Measurements from ENCODE around the gene SMG6. TPM values are rescaled to one million over a fixed set of nuclear protein-coding genes. Genes with fewer than 3 reads are reported as not detected.

The SMG6 gene
- total and polyA plus RNA-seq, 8 donors, result 8.4 to 19.8 (median 12.1) TPM

DNA sequence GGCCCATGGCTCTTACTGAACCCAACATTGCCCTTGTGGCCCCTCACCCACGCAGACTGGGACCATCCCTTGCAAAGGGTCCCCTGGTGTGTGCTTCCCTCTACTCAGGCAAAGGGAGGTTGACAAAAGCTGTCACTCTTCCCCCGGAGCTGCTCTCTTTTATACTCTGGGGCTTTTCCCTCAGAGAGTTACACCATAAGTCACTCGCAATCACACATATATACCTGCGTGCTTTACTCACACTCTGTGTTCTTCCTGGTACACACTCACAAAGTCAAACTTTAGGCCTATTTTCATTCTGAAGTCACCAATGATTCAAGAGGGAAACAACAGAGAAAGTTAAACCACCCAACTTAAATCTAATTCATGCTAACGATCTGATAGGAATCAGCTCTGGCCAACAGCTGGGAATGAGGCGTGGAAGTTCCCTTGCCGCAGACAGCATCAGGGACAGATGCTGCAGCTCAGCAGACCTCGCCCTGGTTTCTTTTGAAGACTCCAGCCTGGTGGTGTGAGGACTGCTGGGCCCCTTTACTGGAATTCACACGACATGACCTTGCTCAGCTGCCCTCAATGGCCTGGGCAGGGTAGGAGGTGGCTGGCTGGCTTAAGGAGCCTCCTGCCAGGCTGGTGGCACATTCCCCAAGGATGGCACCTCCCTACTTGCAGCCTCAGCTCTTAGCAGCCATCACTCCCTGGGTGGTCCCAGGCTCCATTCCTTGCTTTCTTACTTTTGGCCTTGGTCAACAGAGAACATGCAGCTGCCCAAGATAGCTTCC, 221.4 kb downstream of the SMG6 start:
- TF ChIP-seq, protein P1, sequence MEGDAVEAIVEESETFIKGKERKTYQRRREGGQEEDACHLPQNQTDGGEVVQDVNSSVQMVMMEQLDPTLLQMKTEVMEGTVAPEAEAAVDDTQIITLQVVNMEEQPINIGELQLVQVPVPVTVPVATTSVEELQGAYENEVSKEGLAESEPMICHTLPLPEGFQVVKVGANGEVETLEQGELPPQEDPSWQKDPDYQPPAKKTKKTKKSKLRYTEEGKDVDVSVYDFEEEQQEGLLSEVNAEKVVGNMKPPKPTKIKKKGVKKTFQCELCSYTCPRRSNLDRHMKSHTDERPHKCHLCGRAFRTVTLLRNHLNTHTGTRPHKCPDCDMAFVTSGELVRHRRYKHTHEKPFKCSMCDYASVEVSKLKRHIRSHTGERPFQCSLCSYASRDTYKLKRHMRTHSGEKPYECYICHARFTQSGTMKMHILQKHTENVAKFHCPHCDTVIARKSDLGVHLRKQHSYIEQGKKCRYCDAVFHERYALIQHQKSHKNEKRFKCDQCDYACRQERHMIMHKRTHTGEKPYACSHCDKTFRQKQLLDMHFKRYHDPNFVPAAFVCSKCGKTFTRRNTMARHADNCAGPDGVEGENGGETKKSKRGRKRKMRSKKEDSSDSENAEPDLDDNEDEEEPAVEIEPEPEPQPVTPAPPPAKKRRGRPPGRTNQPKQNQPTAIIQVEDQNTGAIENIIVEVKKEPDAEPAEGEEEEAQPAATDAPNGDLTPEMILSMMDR (IDR thresholded peaks at IDR 0.05), result no peak
- Histone ChIP-seq H3K27me3 (no peaks in the 10 kb centered on the region), H3K4me1 (peaks cover 0 to 11% (median 3%) of the 10 kb centered on the region in 3 donors), H3K4me3 (no peak overlapping the region), H3K27ac (peak overlapping the region in 2 of 4 donors; percentile 8 to 69), H3K36me3 (peaks cover 0 to 13% (median 0%) of the 10 kb centered on the region in 3 donors), H3K9me3 (no peaks in the 10 kb centered on the region)
- intact Hi-C loops (cut with DNase I), result no loop called here
- WGBS, 2 donors, result 79 to 82% methylated on average over 9 of the region's 9 CpGs
- FAIRE-seq, result no peak
- no peak for DNase-seq
- ATAC-seq, result no peak

DNA sequence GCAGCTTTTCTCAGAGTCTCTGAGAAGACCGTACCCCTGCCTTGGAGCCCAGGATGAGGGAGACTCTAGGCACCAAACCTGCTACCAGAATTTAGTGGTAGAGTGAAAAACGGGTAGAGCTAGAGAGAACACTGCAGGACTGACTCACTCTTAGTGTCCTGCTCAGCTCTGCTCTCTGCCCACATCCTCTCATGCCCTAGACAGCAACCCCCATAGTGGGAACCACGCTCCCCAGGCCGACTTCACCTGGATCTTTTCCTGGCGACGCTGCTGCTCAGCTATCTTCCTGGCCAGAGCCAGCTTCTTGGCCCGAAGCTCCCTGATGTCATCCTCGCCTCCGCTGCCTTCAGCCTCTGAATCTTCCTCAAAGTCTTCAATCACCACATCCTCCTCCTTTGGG, 222.0 kb downstream of the SMG6 start:
- DNase-seq, result no peak
- TF ChIP-seq, protein P1 (IDR thresholded peaks at IDR 0.05), result no peak
- no peak for ATAC-seq
- no peaks in the 10 kb centered on the region for H3K9me3 ChIP-seq
- intact Hi-C loops (cut with DNase I), result no loop called here
- 90 to 92% methylated on average over 9 of the region's 9 CpGs for WGBS, 2 donors
- H3K4me1 ChIP-seq, result peaks cover 0 to 9% (median 3%) of the 10 kb centered on the region in 3 donors
- H3K4me3 ChIP-seq, result no peak overlapping the region
- no peaks in the 10 kb centered on the region for H3K27me3 ChIP-seq
- peaks cover 0 to 13% (median 0%) of the 10 kb centered on the region in 3 donors for H3K36me3 ChIP-seq
- no peak for FAIRE-seq
- H3K27ac ChIP-seq, result no peak overlapping the region

- Histone ChIP-seq H3K36me3 (peaks cover 0 to 13% (median 2%) of the 10 kb centered on the region in 3 donors), H3K4me3 (no peak overlapping the region), H3K9me3 (no peaks in the 10 kb centered on the region), H3K27me3 (no peaks in the 10 kb centered on the region), H3K4me1 (no peaks in the 10 kb centered on the region), H3K27ac (no peak overlapping the region)
- TF ChIP-seq, protein P1 (IDR thresholded peaks at IDR 0.05), result no peak
- DNase-seq, result no peak
- no peak for ATAC-seq
- intact Hi-C loops (cut with DNase I), result no loop called here
- 88 to 94% methylated on average over 8 of the region's 8 CpGs for WGBS, 2 donors
- FAIRE-seq, result no peak
Measured at GRCh38 chr17:2077040-2077439, 226.5 kb downstream of the SMG6 start.

DNA sequence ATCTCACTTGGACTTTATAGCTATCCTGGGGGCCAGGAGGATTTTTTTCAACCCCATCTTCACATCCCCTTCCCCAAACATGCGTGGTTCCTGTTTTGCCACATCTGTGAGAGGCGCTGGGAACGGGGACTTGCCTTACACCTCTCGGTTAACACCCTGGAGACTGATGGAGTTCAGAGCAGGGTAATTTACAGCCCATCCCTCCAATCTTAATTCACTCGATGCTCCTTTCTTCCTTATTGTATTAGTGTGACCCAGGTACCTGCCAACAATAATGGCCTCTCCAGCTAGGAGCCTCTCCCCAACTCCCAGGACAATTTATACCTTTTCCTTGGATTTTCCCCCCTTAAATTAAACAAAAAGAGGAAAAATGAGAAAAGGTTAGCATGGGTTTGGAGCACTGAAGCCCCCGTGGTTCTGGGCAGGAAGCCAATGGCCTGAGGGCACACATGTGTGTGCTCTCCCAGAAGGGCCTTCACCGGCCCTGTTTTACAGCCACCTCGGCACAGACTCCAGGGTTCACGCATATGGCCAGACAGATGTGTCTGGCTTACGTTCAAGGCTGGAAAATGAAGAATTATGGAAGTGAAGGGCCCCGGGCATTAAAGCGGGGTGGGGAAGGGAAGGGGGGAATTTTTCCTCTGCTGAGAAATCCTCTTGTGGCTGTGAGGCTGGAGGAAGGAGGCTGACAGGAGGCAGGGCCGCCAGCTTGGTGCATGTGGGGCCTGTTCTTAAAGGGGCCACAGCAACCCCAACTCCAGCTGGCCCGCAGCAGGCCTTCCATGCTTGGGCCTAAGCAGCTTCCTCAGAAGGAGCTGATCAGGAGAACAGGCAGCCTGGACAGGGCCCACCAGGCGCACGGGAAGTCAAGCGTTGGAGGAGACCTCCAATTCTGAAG, 227.2 kb downstream of the SMG6 start:
- no peaks in the 10 kb centered on the region for H3K27me3 ChIP-seq
- DNase-seq (no peak), ATAC-seq (no peak), FAIRE-seq (no peak)
- H3K4me3 ChIP-seq, result no peak overlapping the region
- peaks cover 0 to 7% (median 2%) of the 10 kb centered on the region in 3 donors for H3K36me3 ChIP-seq
- H3K27ac ChIP-seq, result peak overlapping the region in 1 of 4 donors; percentile 47
- intact Hi-C loops (cut with DNase I), result no loop called here
- H3K9me3 ChIP-seq, result no peaks in the 10 kb centered on the region
- TF ChIP-seq, protein P1 (IDR thresholded peaks at IDR 0.05), result no peak
- H3K4me1 ChIP-seq, result no peaks in the 10 kb centered on the region
- WGBS, 2 donors, result 78 to 79% methylated on average over 17 of the region's 17 CpGs
